Fibroblast of villous mesenchyme (primary cell): ENCODE measurements around the gene PRPF40A. TPM values are rescaled to one million over a fixed set of nuclear protein-coding genes. Genes with fewer than 3 reads are reported as not detected.

Experiments used
- DNase-seq: peaks from one replicate; pipeline ENCODE4 v3.0.0-alpha.2; 2010; ENCODE audit warnings: low read depth
- H3K4me3 ChIP-seq: 2 replicates; pipeline ENCODE4 v1.5.1; 2011; ENCODE audit warnings: low read depth, mild to moderate bottlenecking, low read length
- total RNA-seq: library from RNA; depleted of rRNA; stranded (reverse); fragments of >200 nt; gene quantifications from 2 replicates; pipeline ENCODE4 v1.2.3, GENCODE V29; 2012
- TF ChIP-seq, protein P1 (sequence below): IDR thresholded peaks from 2 replicates; pipeline ENCODE4 v1.5.1; 2012; ENCODE audit warnings: low read depth, mild to moderate bottlenecking, low read length; ENCODE audit not compliant: insufficient read depth

Gene PRPF40A
- total RNA-seq, 1 donor: 181 TPM

GRCh38 chr2:152611458-152612231, 105.6 kb downstream of the PRPF40A start:
- H3K4me3 ChIP-seq: no peak overlapping the region
- TF ChIP-seq, protein P1, sequence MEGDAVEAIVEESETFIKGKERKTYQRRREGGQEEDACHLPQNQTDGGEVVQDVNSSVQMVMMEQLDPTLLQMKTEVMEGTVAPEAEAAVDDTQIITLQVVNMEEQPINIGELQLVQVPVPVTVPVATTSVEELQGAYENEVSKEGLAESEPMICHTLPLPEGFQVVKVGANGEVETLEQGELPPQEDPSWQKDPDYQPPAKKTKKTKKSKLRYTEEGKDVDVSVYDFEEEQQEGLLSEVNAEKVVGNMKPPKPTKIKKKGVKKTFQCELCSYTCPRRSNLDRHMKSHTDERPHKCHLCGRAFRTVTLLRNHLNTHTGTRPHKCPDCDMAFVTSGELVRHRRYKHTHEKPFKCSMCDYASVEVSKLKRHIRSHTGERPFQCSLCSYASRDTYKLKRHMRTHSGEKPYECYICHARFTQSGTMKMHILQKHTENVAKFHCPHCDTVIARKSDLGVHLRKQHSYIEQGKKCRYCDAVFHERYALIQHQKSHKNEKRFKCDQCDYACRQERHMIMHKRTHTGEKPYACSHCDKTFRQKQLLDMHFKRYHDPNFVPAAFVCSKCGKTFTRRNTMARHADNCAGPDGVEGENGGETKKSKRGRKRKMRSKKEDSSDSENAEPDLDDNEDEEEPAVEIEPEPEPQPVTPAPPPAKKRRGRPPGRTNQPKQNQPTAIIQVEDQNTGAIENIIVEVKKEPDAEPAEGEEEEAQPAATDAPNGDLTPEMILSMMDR: no peak
- peak; percentile 94 for DNase-seq

- TF ChIP-seq, protein P1: no peak
These were observed 107.6 kb downstream of the PRPF40A start for GRCh38 chr2:152609699-152610098.

GRCh38 chr2:152609154-152609553, 108.1 kb downstream of the PRPF40A start:
- TF ChIP-seq, protein P1: no peak
- peak; percentile 51 for DNase-seq

More at GRCh38 chr2:152609699-152610098, 107.6 kb downstream of the PRPF40A start:
- DNase-seq: no peak
- H3K4me3 ChIP-seq: no peak overlapping the region

DNA sequence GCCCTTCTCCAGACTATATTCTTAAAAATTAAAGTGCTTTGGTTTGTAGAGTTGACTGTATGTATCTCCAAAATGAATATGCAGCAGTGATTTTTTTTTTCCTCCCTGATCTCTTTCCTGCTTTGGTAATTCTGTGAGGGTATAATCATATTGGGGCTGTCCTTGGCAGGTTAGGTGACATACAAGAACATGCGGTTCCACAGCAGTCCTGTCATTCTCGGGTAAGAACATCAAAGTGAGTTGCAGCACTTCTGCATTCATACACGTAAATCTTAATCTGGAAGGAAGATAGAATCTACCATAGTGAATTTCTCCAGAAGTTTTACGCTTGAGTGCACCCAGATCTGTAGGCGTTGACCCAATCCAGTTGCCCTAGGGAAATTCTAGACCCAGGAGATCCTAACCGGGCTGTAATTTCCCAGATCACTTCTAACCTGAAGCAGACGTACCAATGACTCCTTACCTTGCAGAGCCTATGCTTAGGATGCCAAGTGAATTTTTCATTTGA, 109.4 kb downstream of the PRPF40A start:
- H3K4me3 ChIP-seq: no peak overlapping the region
- TF ChIP-seq, protein P1: no peak
- no peak for DNase-seq

More at GRCh38 chr2:152609154-152609553, 108.1 kb downstream of the PRPF40A start:
- no peak overlapping the region for H3K4me3 ChIP-seq

GRCh38 chr2:152606941-152607340, 110.3 kb downstream of the PRPF40A start:
- TF ChIP-seq, protein P1: no peak
- no peak overlapping the region for H3K4me3 ChIP-seq
- DNase-seq: no peak

GRCh38 chr2:152606081-152606480, 111.2 kb downstream of the PRPF40A start:
- no peak for DNase-seq
- TF ChIP-seq, protein P1: no peak
- H3K4me3 ChIP-seq: no peak overlapping the region
